Kidney capillary endothelial cell (primary cell): ENCODE data around the gene OPCML.

Source experiments
- DNase-seq: peaks from one replicate; pipeline ENCODE4 v3.0.0-alpha.2; 2018; ENCODE audit warnings: low spot score

OPCML gene

DNA sequence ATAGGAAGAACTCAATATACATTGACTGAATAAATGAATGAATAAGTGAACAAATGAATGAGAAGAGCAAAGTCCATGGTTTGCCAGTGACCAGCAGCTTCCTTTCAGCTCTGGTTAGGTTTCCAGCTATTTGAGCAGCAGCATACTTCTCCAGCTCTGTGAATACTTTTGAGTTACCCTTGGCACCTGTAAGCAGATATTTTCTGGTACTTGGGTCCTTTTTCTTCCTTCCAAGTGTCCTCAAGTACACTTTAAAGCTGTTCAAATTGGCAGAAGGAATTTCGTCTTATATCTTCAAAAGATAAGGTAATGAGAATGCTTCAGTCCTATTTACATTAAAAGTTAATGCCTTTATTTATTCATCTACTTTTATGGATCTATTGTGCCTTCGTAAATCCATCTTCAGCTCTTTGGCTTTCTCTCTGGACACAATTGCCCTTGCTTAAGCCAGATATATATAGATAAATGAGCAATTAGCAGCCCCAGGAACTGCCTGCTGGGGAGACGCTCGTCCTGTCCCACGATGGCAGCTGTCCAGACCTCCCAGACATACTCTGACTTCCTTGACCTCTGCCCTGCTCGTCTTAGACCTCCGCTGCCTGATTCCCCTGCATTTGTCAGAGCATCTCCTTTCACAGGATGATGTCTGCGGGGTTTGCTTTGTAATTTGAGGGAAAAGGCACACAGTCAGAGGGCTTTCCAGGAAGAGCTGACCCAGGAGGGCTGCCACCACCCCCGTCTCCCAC is 926.3 kb downstream of the OPCML start:
- peak; percentile 27 for DNase-seq

DNA sequence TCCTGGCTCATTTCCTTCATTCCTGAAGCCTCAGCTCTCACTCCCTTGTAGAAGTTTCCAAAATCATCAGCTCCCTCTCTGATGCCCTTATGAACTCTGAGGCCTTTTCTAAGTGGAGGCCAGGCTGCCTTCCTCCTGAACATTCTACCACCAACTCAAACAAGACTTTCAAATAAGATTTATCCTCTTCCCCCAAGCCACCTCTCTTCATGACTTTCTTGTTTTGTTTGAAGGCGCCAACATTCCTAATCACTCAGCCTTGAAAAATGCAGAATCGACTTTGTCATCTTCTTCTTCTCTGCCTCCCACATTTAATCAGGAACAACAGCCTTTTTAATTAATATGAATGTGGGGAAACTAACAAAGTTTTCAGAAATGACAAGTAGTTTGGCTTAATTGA is 927.9 kb downstream of the OPCML start:
- DNase-seq, result no peak

DNA sequence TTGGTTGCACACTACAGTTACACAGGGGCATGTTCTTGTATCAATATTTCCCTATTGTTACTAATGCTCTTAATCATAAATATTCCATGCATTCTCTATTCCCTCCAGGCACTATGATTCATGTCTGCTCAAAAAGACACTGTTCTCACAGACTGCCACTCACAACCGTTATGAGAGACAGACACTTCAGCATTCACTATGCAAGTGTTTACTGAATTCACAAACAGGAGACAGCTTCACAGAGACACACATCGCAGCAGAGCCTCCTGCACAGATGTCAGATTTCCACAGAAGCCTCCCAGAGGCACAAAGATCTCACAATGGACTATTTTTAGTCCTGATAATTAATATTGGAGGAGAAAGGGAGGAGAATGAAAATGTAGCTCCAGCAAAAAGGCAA is 930.4 kb downstream of the OPCML start:
- DNase-seq, result no peak

DNA sequence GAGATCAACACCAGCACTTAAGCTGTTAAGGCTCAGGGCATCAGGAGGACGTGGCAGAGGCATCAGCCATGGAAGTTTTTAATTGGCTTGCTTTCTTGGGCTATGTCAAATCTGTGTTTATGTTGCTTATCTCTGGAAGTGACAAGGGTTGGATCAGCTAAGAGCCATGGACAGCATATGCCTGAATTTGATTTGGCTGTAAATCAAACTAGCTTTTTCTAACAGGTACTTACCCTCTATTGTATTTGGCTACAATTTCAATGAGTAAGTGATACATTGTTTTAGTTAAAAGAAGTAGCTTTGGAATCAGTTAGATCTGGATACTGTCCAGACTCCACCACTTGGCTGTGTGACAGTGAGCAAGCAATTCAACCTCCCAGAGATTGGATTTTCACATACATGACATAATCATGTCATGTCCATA is 936.6 kb downstream of the OPCML start:
- DNase-seq, result no peak

DNA sequence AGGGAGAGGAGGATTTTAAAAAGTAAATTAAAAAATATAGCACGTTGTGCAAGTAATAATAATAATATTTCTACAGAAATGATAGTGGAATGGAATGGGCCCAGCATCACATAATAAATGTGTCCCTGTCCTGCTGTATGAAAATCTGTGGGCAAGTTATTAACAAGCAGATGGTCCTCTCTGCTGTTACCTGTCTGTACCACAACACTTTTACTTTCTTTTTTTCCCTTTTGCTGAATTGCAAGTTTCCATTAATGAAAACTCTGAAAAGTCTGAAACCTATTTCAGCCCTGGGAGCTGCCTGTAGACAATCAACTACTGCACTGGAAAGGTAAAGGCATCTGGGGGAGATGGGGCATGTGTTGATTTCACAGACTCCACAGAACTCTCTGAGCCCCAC is 937.1 kb downstream of the OPCML start:
- no peak for DNase-seq

- no peak for DNase-seq
These were observed 941.3 kb downstream of the OPCML start for GRCh38 chr11:132590986-132591385.

GRCh38 chr11:132590554-132590953 is 941.7 kb downstream of the OPCML start:
- peak; percentile 33 for DNase-seq

DNA sequence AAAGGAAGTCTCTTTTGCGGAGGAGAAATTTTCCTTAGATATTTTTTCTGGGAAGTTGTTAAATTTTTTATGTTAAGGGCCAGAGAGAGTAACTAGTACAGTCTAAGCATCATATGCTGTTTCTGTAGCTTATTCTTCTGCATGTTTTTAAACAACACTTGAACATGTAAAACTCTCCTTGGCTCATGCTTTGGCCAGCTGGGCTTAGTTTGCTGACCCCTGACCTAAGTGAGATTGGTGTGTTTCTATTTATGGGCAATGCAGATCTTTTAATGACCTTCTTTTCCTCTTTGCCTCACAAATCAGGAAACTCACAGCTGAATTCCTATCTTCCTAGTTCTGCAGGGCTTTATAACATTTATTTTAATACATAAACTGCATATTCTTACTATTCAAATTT is 942.5 kb downstream of the OPCML start:
- no peak for DNase-seq

- DNase-seq, result no peak
These were observed 943.9 kb downstream of the OPCML start for GRCh38 chr11:132588366-132588765.

DNA sequence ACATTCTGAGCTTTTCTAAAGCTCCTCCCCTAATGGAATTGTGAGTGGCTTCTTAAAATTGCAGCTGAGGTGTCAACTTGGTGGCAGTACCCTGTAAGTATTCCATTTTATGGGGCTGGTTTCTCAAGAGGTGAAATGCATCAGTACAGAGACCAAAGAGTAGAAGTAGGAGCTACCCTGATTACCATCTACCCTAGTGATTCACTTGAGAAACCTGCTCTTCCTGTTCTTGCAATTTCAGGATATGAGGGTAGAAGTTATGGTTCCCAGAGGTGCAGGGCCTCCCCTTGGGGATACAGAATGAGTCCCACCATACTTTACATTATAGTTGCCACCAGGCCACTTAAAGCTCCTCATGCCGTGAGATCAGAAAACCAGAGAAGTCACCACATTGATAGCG is 944.6 kb downstream of the OPCML start:
- DNase-seq, result no peak

- DNase-seq, result no peak
These were observed 945.5 kb downstream of the OPCML start for GRCh38 chr11:132586801-132587200.

GRCh38 chr11:132579634-132580327 is 952.5 kb downstream of the OPCML start:
- DNase-seq, result no peak

DNA sequence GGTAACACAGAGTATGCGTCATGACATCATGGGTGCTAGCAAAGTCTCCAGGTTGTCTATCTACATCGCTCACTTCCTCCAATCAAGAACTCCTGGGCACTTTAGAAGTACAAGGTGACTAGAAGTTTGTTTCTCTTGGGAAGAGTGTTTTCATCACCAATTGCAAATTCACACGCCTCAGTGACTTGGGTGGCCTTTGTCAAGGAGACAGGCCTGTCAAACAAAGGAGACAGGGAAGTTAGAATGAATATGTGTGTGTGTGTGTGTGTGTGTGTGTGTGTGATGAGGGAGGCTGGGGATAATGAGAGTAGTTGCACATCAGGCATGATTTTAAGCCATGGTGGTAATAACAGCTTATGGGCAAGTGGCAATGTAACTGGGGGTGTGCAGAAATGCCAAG is 953.2 kb downstream of the OPCML start:
- DNase-seq, result no peak

- no peak for DNase-seq
These were observed 953.7 kb downstream of the OPCML start for GRCh38 chr11:132578580-132578979.

DNA sequence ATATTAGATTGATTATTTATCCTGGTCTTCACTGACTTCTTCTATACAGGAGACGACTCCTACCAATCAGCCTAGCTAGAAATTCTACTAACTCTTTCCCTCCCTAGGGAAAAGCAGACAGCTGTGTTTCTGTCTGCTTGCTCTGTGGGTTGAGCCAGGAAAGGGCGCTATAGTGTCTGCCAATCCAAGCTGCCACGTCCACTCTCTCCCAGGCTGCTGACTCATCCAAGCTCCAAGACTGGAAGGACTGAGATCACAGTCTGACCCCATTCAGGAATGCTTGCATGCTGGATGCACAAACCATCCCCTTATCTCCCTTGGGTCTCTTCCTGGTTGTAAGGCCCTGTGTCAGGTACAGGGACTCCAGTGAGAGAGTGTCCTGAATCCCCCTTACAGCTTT is 955.6 kb downstream of the OPCML start:
- DNase-seq, result peak; percentile 32

DNA sequence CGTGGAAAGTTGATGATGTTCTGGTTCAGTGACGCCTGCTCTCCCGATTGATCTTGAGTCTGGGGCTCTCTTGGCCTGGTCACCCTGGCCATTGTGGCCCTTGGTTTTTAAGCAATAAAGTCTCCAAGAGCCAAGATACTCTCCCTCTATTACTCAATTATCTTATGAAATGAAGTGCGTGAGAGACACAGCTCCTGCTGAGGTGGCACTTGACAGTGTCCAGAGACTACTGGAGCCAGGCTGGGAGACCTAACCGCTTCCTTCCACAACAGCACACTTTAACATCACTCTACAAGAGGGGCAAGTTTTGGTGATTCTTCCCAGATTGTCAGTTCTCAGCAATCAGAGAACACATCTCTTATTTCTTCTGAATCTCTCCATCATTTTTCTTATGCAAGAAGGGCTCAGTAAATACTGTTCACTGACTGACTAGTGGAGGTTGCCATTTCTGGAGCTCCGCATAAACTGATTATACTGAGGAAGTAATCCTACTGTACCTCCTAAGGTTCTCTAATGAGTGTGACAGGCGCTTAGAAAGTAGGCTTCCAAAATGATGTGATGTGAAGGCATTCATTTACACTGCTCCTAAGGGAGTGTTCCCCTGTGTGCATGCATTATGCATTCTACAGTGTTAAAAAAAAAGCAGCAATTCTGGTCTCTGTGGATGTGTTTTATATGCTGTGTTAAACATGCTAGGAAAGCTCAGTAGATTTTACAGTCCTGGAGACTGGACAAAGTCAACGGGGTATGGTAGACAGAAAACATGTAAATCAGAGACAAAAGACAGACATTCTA is 968.0 kb downstream of the OPCML start:
- no peak for DNase-seq

DNA sequence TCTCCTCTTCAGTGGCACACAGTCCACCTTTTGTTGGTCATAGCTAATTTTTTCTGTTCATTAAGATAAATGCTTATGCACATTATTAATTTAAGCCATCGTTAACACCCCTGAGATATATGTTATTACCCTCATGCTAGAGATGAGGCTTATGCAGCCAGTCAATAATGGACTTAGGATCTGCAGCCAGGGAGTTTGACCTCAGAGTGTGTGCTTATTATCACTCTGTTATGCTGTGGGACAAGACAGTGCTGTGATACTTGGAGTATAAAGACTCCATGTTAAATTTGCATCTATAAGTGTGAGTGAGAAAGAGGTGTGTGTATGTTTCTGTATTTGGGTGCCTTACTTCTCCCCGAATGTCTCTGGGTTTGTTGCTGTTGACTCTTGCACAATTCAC is 969.3 kb downstream of the OPCML start:
- no peak for DNase-seq

DNA sequence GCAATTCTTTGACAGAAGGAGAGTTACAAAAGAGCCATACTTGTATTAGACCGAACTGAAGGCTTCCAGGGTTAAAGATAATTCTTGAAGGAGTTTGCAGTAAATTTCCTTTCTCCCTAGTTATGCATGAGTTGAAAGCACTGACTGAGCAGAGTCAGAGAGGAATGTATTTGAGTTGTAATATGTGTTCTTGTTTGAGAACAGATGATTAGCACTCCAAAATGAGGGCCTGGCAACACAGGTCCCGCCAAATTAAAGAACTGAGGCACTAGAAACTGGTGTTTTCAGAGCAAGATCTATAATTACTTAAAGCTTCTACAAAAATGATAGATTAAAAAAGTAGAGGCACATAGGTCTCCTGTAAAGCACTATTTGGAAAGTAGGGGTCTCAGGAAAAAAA is 970.4 kb downstream of the OPCML start:
- no peak for DNase-seq

GRCh38 chr11:132559331-132560036 is 972.8 kb downstream of the OPCML start:
- no peak for DNase-seq

- no peak for DNase-seq
These were observed 976.0 kb downstream of the OPCML start for GRCh38 chr11:132556316-132556715.

GRCh38 chr11:132555617-132556016 is 976.7 kb downstream of the OPCML start:
- no peak for DNase-seq

DNA sequence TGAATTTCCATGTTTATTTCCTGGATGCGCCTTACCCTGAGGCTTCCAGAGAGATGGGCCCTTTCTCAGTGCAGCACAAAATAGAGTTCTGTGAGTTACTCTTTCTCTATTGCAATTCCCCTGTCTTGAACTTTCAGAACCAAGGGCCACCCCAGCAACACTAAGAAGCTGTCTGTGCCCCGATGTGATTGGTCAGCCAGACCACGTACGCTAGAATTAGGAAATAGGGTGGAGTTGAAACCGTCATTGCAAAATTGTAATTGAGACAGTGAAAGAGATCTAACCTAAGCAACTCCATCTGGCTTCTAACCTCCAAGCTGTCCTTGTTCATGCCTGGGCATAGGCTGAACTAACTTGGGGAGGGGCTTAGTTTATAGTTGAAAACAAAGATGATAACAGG is 981.3 kb downstream of the OPCML start:
- DNase-seq, result no peak
